Stomach (tissue), 9 donors: ENCODE measurements around the gene NMNAT2. TPM values are rescaled to one million over a fixed set of nuclear protein-coding genes. Genes with fewer than 3 reads are reported as not detected.
A peak's percentile ranks its signal among the peaks of the same experiment; 100 is the strongest.

Experiments used
- DNase-seq, 2 donors: peaks; one replicate each; pipeline versions ENCODE4 v3.0.0 to v3.0.0-alpha.2; 2013 to 2019
- H3K27ac ChIP-seq, 5 donors: fragments of 200-600 bp in 4 of 5; sonication (generic) in 4 of 5; one replicate each; pipeline ENCODE4 v1.5.1; 2013 to 2019; ENCODE audit warnings: mild to moderate bottlenecking in 1 of 5, moderate library complexity in 1 of 5
- H3K27me3 ChIP-seq, 3 donors: fragments of 200-600 bp; sonication (generic); one replicate each; pipeline ENCODE4 v1.5.1; 2017 to 2019; ENCODE audit warnings: mixed run types in 1 of 3
- H3K36me3 ChIP-seq, 4 donors: fragments of 200-600 bp; sonication (generic); 1 replicate in 3 of 4; 2 replicates in 1 of 4; pipeline ENCODE4 v1.5.1; 2016 to 2019
- H3K4me1 ChIP-seq, 4 donors: fragments of 200-600 bp; sonication (generic); one replicate each; pipeline ENCODE4 v1.5.1; 2016 to 2019
- H3K4me3 ChIP-seq, 4 donors: fragments of 200-600 bp; sonication (generic) in 3 of 4; one replicate each; pipeline ENCODE4 v1.5.1; 2016 to 2019; ENCODE audit warnings: mild to moderate bottlenecking in 1 of 4
- H3K9me3 ChIP-seq, 4 donors: fragments of 200-600 bp; sonication (generic); one replicate each; pipeline ENCODE4 v1.5.1; 2016 to 2019
- CTCF ChIP-seq, 7 experiments: fragments of 450-650 bp in 4 of 7; fragments of 200-600 bp in 3 of 7; sonication (generic) in 3 of 7; IDR thresholded peaks; one replicate each; pipeline ENCODE4 v1.5.1; 2016 to 2019; ENCODE audit warnings: antibody characterized with exemption in 7 of 7, control low read depth in 2 of 7, mild to moderate bottlenecking in 1 of 7
- EP300 ChIP-seq: sonication (generic); formaldehyde crosslinking; IDR thresholded peaks from one replicate; pipeline ENCODE4 v1.6.1; 2017; ENCODE audit warnings: antibody characterized with exemption
- POLR2A ChIP-seq, 4 donors: fragments of 450-650 bp; IDR thresholded peaks; one replicate each; pipeline ENCODE4 v1.6.1; 2016; ENCODE audit warnings: antibody characterized with exemption in 4 of 4, control low read depth in 2 of 4, mild to moderate bottlenecking in 1 of 4, moderate library complexity in 1 of 4
- POLR2AphosphoS5 ChIP-seq, 3 donors: sonication (generic); formaldehyde crosslinking; IDR thresholded peaks; one replicate each; pipeline ENCODE4 v1.6.1; 2016; ENCODE audit warnings: antibody characterized with exemption in 3 of 3
- WGBS, 5 donors: extraction: QIAGEN DNeasy Blood & Tissue Kit in 3 of 5; methylation state at CpG; one replicate each; pipeline versions ENCODE4 v1.1.5 to v1.1.7; 2013 to 2018; 5-methylcytosine and 5-hydroxymethylcytosine counted together
- intact Hi-C: fragments of 100-400 bp; cut with DNase I; formaldehyde crosslinking; loops from one replicate; pipeline ENCODE4 v1.15.1; 2023; ENCODE audit warnings: low total_unique reads
- polyA plus RNA-seq, 3 donors: library from polyadenylated mRNA; stranded (reverse); fragments of 200-250 nt; gene quantifications; one replicate each; pipeline ENCODE4 v1.2.3, GENCODE V29; 2013
- total RNA-seq, 5 donors: library from RNA; depleted of rRNA; stranded (reverse); fragments of >200 nt; gene quantifications; one replicate each; pipeline versions ENCODE4 v1.1.0 to v1.2.3, GENCODE V29; 2014 to 2016
- donor health status: healthy with polysubstance abuse.
- donor health status: Bipolar disorder and iron deficiency.
- donor health status: healthy.

NMNAT2 gene
- total and polyA plus RNA-seq, 8 donors: 0.06 to 1.3 (median 0.51) TPM; not detected in 2

- no peak overlapping the region for H3K4me3 ChIP-seq
- no peaks in the 10 kb centered on the region for H3K36me3 ChIP-seq
- no peaks in the 10 kb centered on the region for H3K4me1 ChIP-seq
- H3K9me3 ChIP-seq: peaks cover 0 to 4% (median 0%) of the 10 kb centered on the region in 4 donors
- H3K27ac ChIP-seq: no peak overlapping the region
- peaks cover 0 to 7% (median 0%) of the 10 kb centered on the region in 3 donors for H3K27me3 ChIP-seq
- TF ChIP-seq POLR2AphosphoS5 (IDR thresholded peaks at IDR 0.05) (no peak), POLR2A (IDR thresholded peaks at IDR 0.05) (no peak), EP300 (no peak), CTCF (IDR thresholded peaks at IDR 0.05) (no peak)
- intact Hi-C loops: no loop called here
- no peak for DNase-seq
- WGBS, 5 donors: 88 to 95% (median 92%) methylated on average over 2 of the region's 2 CpGs
Observed at GRCh38 chr1:183375381-183375780, 42.8 kb downstream of the NMNAT2 start.

GRCh38 chr1:183374825-183375224 is 43.4 kb downstream of the NMNAT2 start:
- 33 to 60% (median 45%) methylated on average over 2 of the region's 2 CpGs for WGBS, 5 donors

GRCh38 chr1:183372586-183373230 is 45.5 kb downstream of the NMNAT2 start:
- Histone ChIP-seq H3K4me3 (no peak overlapping the region), H3K27ac (no peak overlapping the region), H3K4me1 (no peaks in the 10 kb centered on the region), H3K36me3 (no peaks in the 10 kb centered on the region), H3K9me3 (no peaks in the 10 kb centered on the region), H3K27me3 (peaks cover 0 to 12% (median 0%) of the 10 kb centered on the region in 3 donors)
- intact Hi-C loops: no loop called here
- TF ChIP-seq POLR2A (IDR thresholded peaks at IDR 0.05): no peak
- no peak for TF ChIP-seq CTCF (IDR thresholded peaks at IDR 0.05)
- no peak for TF ChIP-seq EP300
- no peak for TF ChIP-seq POLR2AphosphoS5 (IDR thresholded peaks at IDR 0.05)
- DNase-seq: no peak
- WGBS, 5 donors: 76 to 87% (median 85%) methylated on average over 4 of the region's 4 CpGs

More at GRCh38 chr1:183374825-183375224, 43.4 kb downstream of the NMNAT2 start:
- TF ChIP-seq EP300 (no peak), POLR2AphosphoS5 (IDR thresholded peaks at IDR 0.05) (no peak), POLR2A (IDR thresholded peaks at IDR 0.05) (no peak), CTCF (IDR thresholded peaks at IDR 0.05) (no peak)
- H3K4me3 ChIP-seq: no peak overlapping the region
- no peaks in the 10 kb centered on the region for H3K36me3 ChIP-seq
- H3K27me3 ChIP-seq: peaks cover 0 to 7% (median 0%) of the 10 kb centered on the region in 3 donors
- peak in 1 of 2 donors; percentile 8 for DNase-seq
- peaks cover 0 to 4% (median 0%) of the 10 kb centered on the region in 4 donors for H3K9me3 ChIP-seq
- no peak overlapping the region for H3K27ac ChIP-seq
- no peaks in the 10 kb centered on the region for H3K4me1 ChIP-seq
- intact Hi-C loops: no loop called here

GRCh38 chr1:183370399-183371058 is 47.7 kb downstream of the NMNAT2 start:
- Histone ChIP-seq H3K27ac (no peak overlapping the region), H3K4me3 (no peak overlapping the region), H3K36me3 (no peaks in the 10 kb centered on the region), H3K9me3 (no peaks in the 10 kb centered on the region), H3K4me1 (no peaks in the 10 kb centered on the region), H3K27me3 (peaks cover 0 to 10% (median 0%) of the 10 kb centered on the region in 3 donors)
- intact Hi-C loops: no loop called here
- DNase-seq: peak; percentile 44 to 70
- TF ChIP-seq POLR2A (IDR thresholded peaks at IDR 0.05): no peak
- peak in 1 of 3 donors; percentile 5 for TF ChIP-seq POLR2AphosphoS5 (IDR thresholded peaks at IDR 0.05)
- 34 to 54% (median 38%) methylated on average over 8 of the region's 8 CpGs for WGBS, 5 donors
